ENCODE measurements around the gene TSHZ2.
"Not testable (repeated sequence)": the region's sequence is repeated elsewhere in the genome, so short reads cannot be mapped to it uniquely, and the experiment has no call there.

Gene TSHZ2

GRCh38 chr20:53081916-53082863 is 110.0 kb downstream of the TSHZ2 start:
- DNase-seq (ENCODE audit: low read depth in 3 of 3), result no peak

GRCh38 chr20:53083411-53083810 is 111.3 kb downstream of the TSHZ2 start:
- no peak for DNase-seq (ENCODE audit: low read depth in 3 of 3)

GRCh38 chr20:53084408-53084997 is 112.3 kb downstream of the TSHZ2 start:
- DNase-seq (ENCODE audit: low read depth in 3 of 3), result no peak

- DNase-seq (ENCODE audit: low read depth in 3 of 3), result no peak
These were observed 113.6 kb downstream of the TSHZ2 start for GRCh38 chr20:53085720-53086119.

DNA sequence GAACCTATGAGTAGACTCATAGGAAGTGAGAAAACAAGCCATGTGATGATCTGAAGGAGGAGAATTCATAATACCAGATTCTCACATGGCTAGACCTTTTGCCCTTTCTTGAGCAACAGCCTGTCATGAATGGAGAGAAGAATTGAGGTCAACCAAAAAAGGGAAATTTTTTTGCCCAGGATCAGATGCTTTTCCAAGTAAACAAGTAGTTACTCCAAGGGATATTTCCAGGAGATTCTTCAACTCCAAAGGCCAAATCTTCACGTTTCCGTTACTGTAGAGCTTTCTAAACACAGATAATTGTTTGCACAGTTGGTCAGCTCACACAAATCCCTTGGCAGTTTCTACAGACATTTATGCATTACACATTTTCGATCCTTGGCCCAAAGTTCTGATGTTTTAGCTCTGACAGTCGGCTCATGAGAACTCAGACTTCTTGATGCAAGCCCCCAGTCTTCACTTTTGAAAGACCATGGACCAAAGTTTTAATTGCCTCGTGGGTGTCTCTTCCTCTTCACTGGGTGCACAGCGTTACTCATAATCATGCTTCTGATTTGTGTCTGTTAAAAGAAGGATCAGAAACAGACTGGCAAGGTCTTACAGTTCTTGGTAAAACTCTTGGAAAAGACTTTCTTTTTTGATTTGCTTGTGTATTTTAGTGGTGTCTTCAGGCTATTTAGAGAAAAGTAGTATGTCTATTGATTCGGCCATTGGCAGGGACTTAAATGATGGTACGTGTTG is 115.0 kb downstream of the TSHZ2 start:
- DNase-seq (ENCODE audit: low read depth in 3 of 3), result no peak

DNA sequence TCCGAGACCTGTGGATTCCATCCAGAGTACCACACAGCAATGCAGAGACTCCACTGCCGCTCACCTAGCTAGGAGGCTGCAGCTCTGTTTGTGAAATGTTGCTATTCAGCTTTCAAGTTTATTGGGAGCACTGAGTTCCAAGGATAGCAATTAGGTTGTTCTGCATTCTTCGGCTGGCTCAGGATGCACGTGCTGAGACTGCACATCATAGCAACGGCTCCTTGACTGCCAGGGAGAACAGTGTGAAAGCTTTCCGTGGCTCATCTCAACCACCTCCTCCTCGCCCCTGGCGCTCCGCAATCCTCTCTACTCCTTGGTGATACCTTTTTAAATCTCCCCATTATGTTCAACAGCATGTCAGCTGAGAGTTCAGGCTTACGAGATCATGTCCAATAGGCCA is 116.6 kb downstream of the TSHZ2 start:
- DNase-seq (ENCODE audit: low read depth in 3 of 3), result no peak

DNA sequence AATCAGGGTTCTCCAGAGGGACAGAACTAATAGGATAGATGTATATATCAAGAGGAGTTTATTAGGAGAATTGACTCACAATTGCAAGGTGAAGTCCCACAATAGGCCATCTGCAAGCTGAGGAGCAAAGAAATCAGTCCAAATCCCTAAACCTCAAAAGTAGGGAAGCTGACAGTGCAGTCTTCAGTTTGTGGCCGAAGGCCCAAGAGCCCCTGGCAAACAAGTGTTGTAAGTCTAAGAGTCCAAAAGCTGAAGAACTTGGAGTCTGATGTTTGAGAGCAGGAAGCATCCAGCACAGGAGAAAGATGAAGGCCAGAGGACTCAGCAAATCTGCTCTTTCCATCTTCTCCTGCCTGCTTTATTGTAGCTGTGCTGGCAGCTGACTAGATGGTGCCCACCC is 117.7 kb downstream of the TSHZ2 start:
- not testable (repeated sequence) for DNase-seq (ENCODE audit: low read depth in 3 of 3)

- no peak for DNase-seq (ENCODE audit: low read depth in 3 of 3)
These were observed 119.6 kb downstream of the TSHZ2 start for GRCh38 chr20:53091789-53092188.

- no peak for DNase-seq (ENCODE audit: low read depth in 3 of 3)
These were observed 120.7 kb downstream of the TSHZ2 start for GRCh38 chr20:53092772-53093300.

DNA sequence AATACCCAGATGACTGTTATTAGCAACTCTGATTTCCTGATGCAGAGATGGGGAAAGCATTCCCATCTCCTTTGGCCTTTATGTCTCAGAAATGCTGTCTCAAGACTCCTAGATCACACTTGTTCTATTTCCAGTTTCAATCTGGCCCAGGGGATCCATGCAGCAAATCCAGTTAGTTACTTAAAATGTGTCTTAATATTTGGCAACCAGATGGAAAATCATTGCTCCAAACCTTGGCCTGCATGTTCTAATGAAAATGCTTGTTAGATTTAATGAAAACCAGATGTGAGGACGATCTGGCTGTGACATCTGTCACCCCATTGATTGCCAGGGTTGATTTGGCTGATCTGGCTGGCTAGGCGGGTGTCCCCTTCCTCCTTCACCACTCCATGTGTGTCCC is 125.2 kb downstream of the TSHZ2 start:
- no peak for DNase-seq (ENCODE audit: low read depth in 3 of 3)

GRCh38 chr20:53097791-53098190 is 125.6 kb downstream of the TSHZ2 start:
- no peak for DNase-seq (ENCODE audit: low read depth in 3 of 3)

DNA sequence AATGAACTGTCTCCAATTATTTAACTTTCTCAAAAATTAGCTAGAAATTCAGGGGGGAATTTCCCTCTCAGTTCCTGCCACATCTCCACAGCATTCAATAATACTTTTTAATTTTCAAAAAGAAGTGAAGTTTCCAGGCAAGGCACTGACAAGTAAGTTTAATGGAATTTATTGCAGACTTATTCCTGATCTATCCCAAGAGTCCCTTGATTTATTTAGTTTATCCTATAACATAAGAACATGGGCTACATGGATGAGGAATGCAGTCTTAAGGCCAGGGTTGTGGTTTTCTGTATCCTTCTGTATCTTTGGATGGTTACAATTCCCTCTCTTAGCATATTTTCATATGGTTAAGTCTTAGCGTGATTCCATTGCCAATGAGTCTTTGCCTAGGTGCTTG is 126.5 kb downstream of the TSHZ2 start:
- DNase-seq (ENCODE audit: low read depth in 3 of 3), result no peak

GRCh38 chr20:53099856-53100255 is 127.7 kb downstream of the TSHZ2 start:
- DNase-seq (ENCODE audit: low read depth in 3 of 3), result no peak

DNA sequence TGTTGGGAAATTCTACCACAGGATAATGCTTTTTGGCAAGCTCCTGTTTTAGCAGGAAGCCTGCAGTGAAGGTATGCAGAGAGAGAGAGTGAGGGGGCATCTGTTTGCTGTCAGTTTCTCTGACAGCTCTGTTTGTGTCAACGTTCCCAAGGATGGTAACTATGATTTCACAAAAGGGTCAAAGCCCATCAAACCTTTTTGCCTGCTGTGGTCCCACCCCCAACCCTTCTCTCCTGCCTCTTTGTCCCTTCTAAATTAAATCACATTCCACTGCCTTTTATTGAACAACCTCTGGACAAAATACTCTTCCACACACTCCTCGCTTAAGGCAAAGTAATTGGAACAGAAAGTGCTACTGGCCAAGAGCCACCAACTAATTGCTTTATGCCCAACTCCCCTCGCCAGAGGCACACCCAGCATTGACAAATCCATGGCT is 128.3 kb downstream of the TSHZ2 start:
- no peak for DNase-seq (ENCODE audit: low read depth in 3 of 3)

DNA sequence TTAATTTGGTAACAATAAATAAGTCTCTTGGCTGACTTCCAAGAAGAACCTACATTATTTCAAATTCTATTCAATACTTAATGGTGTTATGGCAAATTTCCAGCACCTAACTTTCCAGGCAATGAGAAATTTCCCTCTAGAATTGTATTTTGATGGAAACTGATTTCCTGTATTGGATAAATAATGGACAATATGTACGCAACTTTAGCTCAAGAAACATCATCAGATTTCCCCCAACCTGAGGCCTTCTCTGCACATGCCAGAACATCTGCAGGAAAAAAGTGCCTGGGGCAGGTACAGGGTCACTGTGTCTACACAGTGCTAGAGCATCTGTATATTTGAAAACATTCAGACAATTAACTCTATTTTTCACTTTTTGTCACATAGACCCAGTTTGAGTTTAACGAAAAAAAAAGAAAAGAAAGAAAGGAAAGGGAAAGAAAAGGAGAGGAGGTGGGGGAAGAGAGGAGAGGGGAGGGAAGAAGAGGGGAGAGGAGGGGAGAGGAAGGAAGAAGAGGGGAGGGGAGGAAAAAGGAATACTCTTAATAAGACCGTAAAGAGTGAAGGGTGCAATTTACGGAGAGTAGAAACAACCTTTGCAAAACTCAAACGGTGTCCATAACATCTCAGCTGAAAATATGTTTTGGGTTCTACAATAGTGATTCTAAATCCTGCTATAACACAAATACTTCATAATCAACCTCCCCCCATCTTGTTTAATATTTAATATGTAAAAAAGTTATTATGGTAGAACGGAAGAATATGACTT is 130.0 kb downstream of the TSHZ2 start:
- DNase-seq (ENCODE audit: low read depth in 3 of 3), result no peak

DNA sequence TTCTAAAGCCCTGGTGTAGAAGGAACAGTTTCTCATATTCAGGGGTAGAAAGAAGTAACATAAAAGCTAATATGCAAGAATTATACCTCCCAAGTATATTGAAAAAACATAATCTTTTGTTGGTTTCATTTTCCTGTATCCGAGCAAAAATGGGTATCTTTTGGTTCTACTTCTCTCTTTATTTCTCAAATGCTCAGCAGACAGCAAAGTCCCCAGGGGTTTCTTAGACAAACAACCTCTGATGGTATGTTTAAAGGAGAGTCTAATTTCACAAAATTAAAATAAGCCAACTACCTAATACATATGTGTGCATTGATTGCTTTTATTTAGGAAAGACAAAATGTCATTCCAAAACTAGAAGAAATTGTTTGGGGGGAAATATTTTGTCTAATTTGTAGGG is 131.0 kb downstream of the TSHZ2 start:
- no peak for DNase-seq (ENCODE audit: low read depth in 3 of 3)

DNA sequence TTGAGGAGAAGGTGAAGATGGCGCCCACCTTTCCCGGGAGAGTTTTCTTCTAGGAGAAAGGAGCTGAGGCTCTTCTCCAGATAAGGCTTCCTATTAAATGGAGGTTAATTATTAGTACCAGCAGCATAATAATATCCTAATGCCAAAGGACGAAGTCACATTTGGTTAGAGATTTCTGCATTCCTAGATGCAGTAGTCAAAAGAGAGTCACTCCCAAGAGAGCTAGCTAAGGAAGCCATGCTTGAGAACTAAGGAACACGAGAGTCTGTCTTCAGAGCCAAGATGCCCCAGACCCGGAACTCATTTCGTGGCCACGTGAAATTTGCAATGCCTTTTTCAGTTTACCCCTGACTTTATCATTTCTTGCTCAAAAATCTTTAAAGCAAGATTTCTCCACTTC is 132.7 kb downstream of the TSHZ2 start:
- no peak for DNase-seq (ENCODE audit: low read depth in 3 of 3)

DNA sequence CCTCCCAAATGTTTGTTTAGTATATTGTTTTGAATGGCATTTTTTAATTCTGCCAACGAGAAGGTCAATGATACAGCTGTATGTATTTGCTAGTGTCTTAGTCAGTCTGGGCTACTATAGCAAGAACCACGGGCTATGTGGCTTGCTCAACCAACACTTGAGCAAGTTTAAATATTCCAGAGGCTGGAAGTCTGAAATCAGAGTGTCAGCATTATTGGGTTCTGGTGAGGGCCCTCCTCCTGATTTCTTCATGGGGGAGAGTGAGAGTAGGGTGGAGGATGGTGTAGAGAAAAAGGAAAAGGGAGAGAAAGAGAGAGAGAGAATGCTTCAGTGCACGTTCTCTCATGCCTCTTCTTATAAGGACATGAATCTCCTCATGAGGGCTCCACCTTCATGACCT is 144.6 kb downstream of the TSHZ2 start:
- no peak for DNase-seq (ENCODE audit: low read depth in 3 of 3)

- no peak for DNase-seq (ENCODE audit: low read depth in 3 of 3)
These were observed 150.7 kb downstream of the TSHZ2 start for GRCh38 chr20:53122853-53123252.

- no peak for DNase-seq (ENCODE audit: low read depth in 3 of 3)
These were observed 152.0 kb downstream of the TSHZ2 start for GRCh38 chr20:53124075-53124551.

GRCh38 chr20:53124803-53125202 is 152.6 kb downstream of the TSHZ2 start:
- DNase-seq (ENCODE audit: low read depth in 3 of 3), result no peak
